GM21515 (cell line): ENCODE results near the gene KCNQ1OT1.

Experiments used
- ATAC-seq: cut with Tn5 transposase; IDR thresholded peaks from one replicate; pipeline ENCODE4 v1.9.1; 2021; ENCODE audit not compliant: unreplicated experiment

The KCNQ1OT1 gene

DNA sequence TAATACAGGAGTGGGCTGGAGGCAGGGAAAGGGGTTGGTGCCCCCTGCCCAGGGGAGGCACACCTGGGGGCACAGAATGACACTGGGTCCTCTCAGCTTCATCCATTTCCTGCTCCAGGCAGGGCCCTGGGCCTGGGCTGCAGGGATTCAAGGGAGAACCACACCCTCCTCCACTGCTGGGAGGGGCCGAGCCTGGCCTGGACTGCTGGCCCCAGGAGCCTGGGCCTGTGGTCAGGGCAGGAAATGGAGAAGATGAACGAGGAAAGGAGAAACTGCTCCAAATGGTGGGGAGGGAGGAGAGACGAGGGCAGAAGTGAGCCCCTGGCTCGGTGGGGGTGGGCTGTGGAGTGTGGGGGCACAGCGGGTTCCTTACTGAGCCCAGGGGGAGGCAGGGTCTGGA, 38.1 kb upstream of the KCNQ1OT1 start:
- no peak for ATAC-seq

DNA sequence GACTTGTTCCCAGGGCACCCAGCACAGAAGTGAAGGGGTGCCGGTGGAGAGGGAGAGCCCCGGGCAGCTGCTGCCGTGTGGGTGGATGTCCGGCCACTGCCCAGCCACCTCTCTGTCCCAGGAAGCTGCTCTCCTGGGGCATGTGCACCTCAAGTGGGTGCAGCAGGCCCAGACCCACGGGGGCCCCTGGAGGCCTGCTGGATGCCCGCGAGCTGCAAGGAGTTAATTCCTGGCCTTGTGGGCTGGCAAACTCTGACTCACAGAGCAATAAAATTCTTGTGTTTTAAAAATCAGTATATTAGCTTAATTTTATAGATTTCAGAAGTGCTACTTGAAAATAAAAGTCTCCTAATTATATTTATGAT, 37.4 kb upstream of the KCNQ1OT1 start:
- ATAC-seq: no peak

GRCh38 chr11:2736577-2737225, 36.9 kb upstream of the KCNQ1OT1 start:
- ATAC-seq: no peak

- ATAC-seq: no peak
These were observed 35.3 kb upstream of the KCNQ1OT1 start for GRCh38 chr11:2735053-2735589.

DNA sequence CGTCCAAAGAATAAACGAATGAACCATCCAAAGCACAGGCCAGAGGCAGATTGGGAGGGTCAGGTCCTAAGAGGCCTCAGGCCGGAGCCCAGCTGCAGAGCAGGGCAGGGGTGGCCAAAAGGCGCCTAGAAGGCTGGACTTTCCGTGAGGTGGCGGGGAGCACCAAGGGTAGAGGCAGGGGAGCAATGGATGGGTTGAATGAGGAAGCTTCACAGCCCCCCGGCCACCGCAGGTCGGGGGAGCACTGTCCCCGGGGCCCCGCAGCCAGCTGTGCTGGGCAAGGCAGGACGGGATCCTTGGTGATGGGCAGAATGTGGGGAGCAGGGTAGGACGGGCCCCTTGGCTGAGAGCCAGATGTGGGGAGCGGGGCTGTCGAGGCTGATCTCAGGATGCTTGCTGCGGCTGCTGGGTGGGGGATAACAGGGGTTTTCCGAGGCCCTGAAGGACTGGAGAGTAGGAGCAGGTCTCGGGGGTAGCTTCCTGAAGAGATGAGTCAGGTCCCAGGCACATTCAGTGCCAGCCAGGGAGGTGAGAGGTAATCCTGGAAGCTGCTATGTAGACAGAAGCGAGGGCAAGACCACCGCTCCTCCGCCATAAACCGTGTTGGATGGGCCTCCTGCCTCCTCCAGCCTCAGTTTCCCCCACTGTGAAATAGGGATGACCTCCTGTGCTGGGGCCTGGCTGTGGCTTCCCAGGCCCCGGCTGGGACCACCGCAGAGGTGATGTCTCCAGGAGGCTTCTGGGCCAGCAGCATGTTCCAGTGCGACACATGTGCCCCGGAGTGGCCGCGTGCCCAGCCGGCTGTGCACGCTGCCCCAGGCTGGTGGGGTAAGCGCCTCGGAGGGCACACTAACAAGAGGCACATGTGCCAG, 34.6 kb upstream of the KCNQ1OT1 start:
- ATAC-seq: no peak

DNA sequence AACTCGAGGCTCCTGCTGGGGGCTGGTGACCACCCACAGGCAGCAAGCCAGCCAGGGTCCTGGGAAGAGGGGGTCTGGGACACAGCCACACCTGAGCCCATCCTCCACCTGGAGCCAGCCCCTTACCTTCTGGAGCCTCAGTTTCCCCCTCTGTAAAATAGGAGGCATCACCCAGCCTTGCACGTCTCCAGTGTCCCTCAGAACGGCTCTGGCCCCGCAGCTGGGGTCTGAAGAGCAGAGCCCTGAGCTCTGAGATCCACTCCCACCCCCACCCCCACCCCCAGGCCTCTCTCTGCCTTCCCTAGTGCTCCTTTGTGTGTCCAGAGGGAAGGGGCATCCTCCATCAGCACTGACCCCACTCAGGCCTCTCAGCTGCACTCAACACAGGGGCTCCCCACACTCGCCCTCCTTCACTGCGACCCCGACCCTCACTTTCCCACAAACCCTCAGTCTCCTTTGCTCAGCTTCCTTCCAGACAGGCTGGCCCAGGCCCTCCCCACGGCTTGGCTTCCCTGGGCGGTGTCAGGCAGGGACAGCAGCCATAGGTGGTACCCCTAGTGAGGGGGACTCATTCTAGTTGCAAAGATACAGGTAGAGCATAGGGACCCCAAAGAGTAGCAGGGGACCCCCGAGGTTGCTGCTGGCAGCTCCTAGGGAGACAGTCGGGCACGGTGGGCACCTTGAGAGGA, 33.3 kb upstream of the KCNQ1OT1 start:
- no peak for ATAC-seq

DNA sequence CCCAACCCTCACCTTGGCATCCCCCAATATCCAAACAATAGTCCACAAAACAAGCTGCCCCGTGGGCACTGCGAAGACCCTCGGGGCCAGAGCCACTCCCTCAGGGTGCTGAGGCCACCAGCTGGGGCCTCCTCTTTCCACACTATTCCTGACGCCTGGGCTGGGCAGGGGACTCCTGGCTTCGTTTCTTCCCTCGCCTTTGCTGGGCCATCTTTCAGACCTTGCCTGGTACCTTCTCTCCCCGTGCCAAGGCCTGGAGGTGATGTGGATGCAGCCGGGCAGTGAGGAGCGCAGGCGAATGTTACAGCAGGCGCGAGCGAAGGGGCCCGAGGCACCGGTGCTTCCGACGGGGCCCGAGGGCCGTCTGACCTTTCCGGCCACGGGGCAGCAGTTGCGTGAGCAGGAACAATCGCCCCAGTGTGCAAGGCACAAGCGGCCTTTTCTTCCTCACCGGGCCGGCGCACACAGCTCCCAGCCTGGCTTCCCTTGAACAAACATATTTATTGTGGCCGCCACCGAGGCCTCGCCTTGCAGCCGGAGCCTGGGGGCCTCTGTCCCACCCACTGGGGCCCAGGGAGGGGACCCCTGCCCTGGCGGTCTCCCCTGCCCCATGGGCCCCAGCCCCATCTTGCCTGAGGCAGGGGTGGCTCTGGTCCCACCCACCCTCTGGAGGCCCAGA, 32.6 kb upstream of the KCNQ1OT1 start:
- ATAC-seq: no peak

- ATAC-seq: no peak
These were observed 31.6 kb upstream of the KCNQ1OT1 start for GRCh38 chr11:2731130-2732125.

- ATAC-seq: no peak
These were observed 30.7 kb upstream of the KCNQ1OT1 start for GRCh38 chr11:2730272-2731129.

- ATAC-seq: no peak
These were observed 30.0 kb upstream of the KCNQ1OT1 start for GRCh38 chr11:2729841-2730240.

GRCh38 chr11:2728663-2729332, 29.0 kb upstream of the KCNQ1OT1 start:
- ATAC-seq: no peak

- ATAC-seq: no peak
These were observed 28.4 kb upstream of the KCNQ1OT1 start for GRCh38 chr11:2728128-2728662.

DNA sequence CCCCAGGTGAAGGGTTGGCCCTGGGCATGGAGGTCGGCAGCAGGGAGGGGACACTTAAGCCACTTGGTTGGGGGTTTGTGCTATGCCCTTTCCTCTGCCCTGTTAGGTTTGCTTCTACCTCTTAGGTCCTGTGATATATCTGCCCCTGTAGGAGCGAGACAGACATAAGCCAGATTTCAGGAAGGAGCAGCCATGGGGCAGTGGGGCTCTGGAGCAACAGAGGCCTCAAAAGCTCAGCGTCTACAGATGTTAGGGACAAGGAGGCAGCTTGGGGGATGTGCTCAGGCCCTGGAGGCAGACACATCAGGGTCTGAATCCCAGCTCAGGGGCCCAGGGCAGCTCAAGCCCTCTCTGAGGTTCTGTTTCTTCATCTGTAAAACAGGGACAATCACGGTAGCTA, 27.2 kb upstream of the KCNQ1OT1 start:
- ATAC-seq: no peak

- ATAC-seq: no peak
These were observed 25.8 kb upstream of the KCNQ1OT1 start for GRCh38 chr11:2725368-2726300.

DNA sequence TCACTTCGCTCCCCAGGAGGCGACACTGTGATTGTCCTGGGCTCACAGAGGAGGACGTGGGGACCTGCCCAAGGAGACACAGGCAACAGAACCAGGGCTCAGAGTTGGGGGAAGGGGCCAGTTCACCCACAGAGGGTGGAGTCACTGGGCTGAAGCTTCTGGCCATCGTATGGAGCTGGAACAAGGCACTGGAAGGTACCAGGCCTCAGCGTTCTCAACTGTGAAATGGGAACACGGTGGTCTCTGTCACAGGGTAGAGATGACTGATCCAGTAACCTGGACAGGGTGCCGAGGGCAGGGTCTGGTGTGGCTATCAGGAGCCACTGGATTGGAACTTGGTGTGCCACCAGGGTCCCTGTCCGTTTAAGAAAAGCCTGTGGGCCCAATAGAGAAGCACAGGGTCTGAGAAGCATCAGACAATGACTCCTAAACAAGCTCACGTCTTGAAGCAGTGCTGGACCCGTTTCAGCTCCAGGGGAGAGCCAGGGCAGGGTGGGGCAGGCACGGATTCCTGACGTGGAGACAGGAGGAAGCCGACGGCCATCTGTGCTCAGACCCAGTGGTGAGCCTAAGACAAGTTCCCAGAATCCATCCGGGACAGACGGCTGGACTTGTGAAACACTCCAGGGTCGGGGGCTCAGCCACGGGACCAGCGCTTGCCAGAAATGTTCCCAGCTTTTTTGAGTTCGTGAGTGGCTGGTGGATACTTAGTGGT, 25.0 kb upstream of the KCNQ1OT1 start:
- ATAC-seq: no peak

- ATAC-seq: no peak
These were observed 24.3 kb upstream of the KCNQ1OT1 start for GRCh38 chr11:2724104-2724503.
